ENCODE data around the gene MAD1L1. TPM values are rescaled to one million over a fixed set of nuclear protein-coding genes. Genes with fewer than 3 reads are reported as not detected.
A peak's percentile ranks its signal among the peaks of the same experiment; 100 is the strongest.
"Not testable (repeated sequence)": the region's sequence is repeated elsewhere in the genome, so short reads cannot be mapped to it uniquely, and the experiment has no call there.

MAD1L1 gene
- total RNA-seq, 1 donor from 2014 or later, result 48.4 TPM

- Histone ChIP-seq H3K4me1 (peaks cover 10% of the 10 kb centered on the region), H3K4me3 (no peak overlapping the region), H3K9me3 (no peaks in the 10 kb centered on the region), H3K27ac (no peak overlapping the region), H3K27me3 (no peaks in the 10 kb centered on the region), H3K36me3 (no peaks in the 10 kb centered on the region)
- no peak for ATAC-seq
- intact Hi-C loops (cut with DNase I), result no loop called here
- no peak for TF ChIP-seq CTCF (IDR thresholded peaks at IDR 0.05)
- DNase-seq, result no peak
These were observed 172.0 kb downstream of the MAD1L1 start for GRCh38 chr7:2060701-2061100.

GRCh38 chr7:2059964-2060700 lies 172.6 kb downstream of the MAD1L1 start:
- DNase-seq (no peak), ATAC-seq (no peak)
- intact Hi-C loops (cut with DNase I), result no loop called here
- no peak overlapping the region for H3K27ac ChIP-seq
- H3K9me3 ChIP-seq, result no peaks in the 10 kb centered on the region
- no peaks in the 10 kb centered on the region for H3K36me3 ChIP-seq
- no peak for TF ChIP-seq CTCF (IDR thresholded peaks at IDR 0.05)
- peaks cover 10% of the 10 kb centered on the region for H3K4me1 ChIP-seq
- no peaks in the 10 kb centered on the region for H3K27me3 ChIP-seq
- H3K4me3 ChIP-seq, result no peak overlapping the region

- H3K27ac ChIP-seq; ATAC-seq; DNase-seq; H3K27me3 ChIP-seq; H3K9me3 ChIP-seq; H3K36me3 ChIP-seq; H3K4me1 ChIP-seq; intact Hi-C loops (cut with DNase I); H3K4me3 ChIP-seq: not testable (repeated sequence)
These were observed 174.5 kb downstream of the MAD1L1 start for GRCh38 chr7:2058246-2058645.

GRCh38 chr7:2055956-2056355 lies 176.8 kb downstream of the MAD1L1 start:
- intact Hi-C loops (cut with DNase I), result no loop called here

GRCh38 chr7:2054927-2055326 lies 177.8 kb downstream of the MAD1L1 start:
- ATAC-seq, result peak; percentile 7
- Histone ChIP-seq H3K4me1 (no peaks in the 10 kb centered on the region), H3K9me3 (no peaks in the 10 kb centered on the region), H3K27ac (no peak overlapping the region), H3K36me3 (peaks cover 7% of the 10 kb centered on the region), H3K27me3 (no peaks in the 10 kb centered on the region), H3K4me3 (no peak overlapping the region)
- no peak for DNase-seq
- no peak for TF ChIP-seq CTCF (IDR thresholded peaks at IDR 0.05)
- intact Hi-C loops (cut with DNase I), result no loop called here

More at GRCh38 chr7:2055956-2056355, 176.8 kb downstream of the MAD1L1 start:
- no peaks in the 10 kb centered on the region for H3K9me3 ChIP-seq
- DNase-seq (no peak), ATAC-seq (no peak)
- H3K4me1 ChIP-seq, result no peaks in the 10 kb centered on the region
- H3K27ac ChIP-seq, result no peak overlapping the region
- peaks cover 7% of the 10 kb centered on the region for H3K36me3 ChIP-seq
- no peaks in the 10 kb centered on the region for H3K27me3 ChIP-seq
- no peak overlapping the region for H3K4me3 ChIP-seq
- TF ChIP-seq CTCF (IDR thresholded peaks at IDR 0.05), result no peak

GRCh38 chr7:2053395-2053794 lies 179.3 kb downstream of the MAD1L1 start:
- no peak for ATAC-seq
- H3K27me3 ChIP-seq, result no peaks in the 10 kb centered on the region
- H3K36me3 ChIP-seq, result peaks cover 7% of the 10 kb centered on the region
- DNase-seq, result no peak
- no peak overlapping the region for H3K4me3 ChIP-seq
- intact Hi-C loops (cut with DNase I), result no loop called here
- no peaks in the 10 kb centered on the region for H3K4me1 ChIP-seq
- no peak overlapping the region for H3K27ac ChIP-seq
- no peaks in the 10 kb centered on the region for H3K9me3 ChIP-seq
- TF ChIP-seq CTCF (IDR thresholded peaks at IDR 0.05), result no peak

Measured in upper lobe of right lung (tissue), 1 donor.